Chondrocyte (in vitro differentiated cells): ENCODE results near the gene ONECUT3. TPM values are rescaled to one million over a fixed set of nuclear protein-coding genes. Genes with fewer than 3 reads are reported as not detected.

ENCODE experiments used
- DNase-seq: peaks from one replicate; pipeline ENCODE4 v3.0.0; 2021; ENCODE audit warnings: mixed read lengths, low spot score
- H3K27ac Mint-ChIP-seq: one replicate; pipeline ENCODE4 v1.8.0; 2021; ENCODE audit warnings: mild to moderate bottlenecking, moderate library complexity, mixed read lengths; ENCODE audit not compliant: unreplicated experiment
- H3K27me3 Mint-ChIP-seq: 2 replicates; pipeline ENCODE4 v1.8.0; 2021; ENCODE audit warnings: low read depth, mixed read lengths
- H3K36me3 Mint-ChIP-seq: 2 replicates; pipeline ENCODE4 v1.8.0; 2021; ENCODE audit warnings: low read depth, mixed read lengths
- H3K4me1 Mint-ChIP-seq: 2 replicates; pipeline ENCODE4 v1.8.0; 2021; ENCODE audit warnings: low read depth, mild to moderate bottlenecking, mixed read lengths
- H3K4me3 Mint-ChIP-seq: one replicate; pipeline ENCODE4 v1.8.0; 2021; ENCODE audit warnings: mild to moderate bottlenecking, moderate library complexity, mixed read lengths; ENCODE audit not compliant: unreplicated experiment
- H3K9me3 Mint-ChIP-seq: 2 replicates; pipeline ENCODE4 v1.8.0; 2021; ENCODE audit warnings: low read depth, mixed read lengths
- total RNA-seq: library from RNA; stranded (reverse); gene quantifications from 3 replicates; pipeline ENCODE4 v1.2.1, GENCODE V29; 2021
- TF ChIP-seq, protein P1 (sequence below): fragments of 200-600 bp; sonication (generic); IDR thresholded peaks from 2 replicates; pipeline ENCODE4 v1.5.0; 2021; ENCODE audit warnings: antibody characterized with exemption, mild to moderate bottlenecking, moderate library complexity

The ONECUT3 gene
- total RNA-seq, 1 donor from 2014 or later, result not detected

DNA sequence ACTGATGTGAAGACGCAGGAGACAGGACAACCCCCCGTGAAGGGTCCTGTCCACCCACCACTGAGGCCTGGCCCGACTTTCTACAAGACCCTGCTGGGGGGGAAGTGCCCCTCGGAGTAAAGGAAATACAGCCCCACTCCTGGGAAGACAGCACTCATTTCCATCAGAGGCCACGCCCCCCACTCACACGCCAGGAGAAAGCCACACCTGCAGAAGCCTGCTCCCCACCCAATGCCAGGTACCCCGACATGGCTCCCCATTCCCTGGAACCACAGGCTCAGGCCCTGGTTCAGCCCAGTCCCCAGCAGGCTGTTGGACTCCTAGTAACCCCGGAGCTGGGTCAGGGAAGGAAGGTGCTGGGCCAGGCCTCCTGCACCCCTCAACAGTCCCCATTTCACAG lies 69.7 kb downstream of the ONECUT3 start:
- Mint-ChIP-seq H3K27ac (no peak overlapping the region), H3K9me3 (no peaks in the 10 kb centered on the region), H3K27me3 (no peaks in the 10 kb centered on the region), H3K4me1 (peaks cover 5% of the 10 kb centered on the region), H3K4me3 (no peak overlapping the region), H3K36me3 (peaks cover 10% of the 10 kb centered on the region)
- TF ChIP-seq, protein P1, sequence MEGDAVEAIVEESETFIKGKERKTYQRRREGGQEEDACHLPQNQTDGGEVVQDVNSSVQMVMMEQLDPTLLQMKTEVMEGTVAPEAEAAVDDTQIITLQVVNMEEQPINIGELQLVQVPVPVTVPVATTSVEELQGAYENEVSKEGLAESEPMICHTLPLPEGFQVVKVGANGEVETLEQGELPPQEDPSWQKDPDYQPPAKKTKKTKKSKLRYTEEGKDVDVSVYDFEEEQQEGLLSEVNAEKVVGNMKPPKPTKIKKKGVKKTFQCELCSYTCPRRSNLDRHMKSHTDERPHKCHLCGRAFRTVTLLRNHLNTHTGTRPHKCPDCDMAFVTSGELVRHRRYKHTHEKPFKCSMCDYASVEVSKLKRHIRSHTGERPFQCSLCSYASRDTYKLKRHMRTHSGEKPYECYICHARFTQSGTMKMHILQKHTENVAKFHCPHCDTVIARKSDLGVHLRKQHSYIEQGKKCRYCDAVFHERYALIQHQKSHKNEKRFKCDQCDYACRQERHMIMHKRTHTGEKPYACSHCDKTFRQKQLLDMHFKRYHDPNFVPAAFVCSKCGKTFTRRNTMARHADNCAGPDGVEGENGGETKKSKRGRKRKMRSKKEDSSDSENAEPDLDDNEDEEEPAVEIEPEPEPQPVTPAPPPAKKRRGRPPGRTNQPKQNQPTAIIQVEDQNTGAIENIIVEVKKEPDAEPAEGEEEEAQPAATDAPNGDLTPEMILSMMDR, result no peak
- DNase-seq, result no peak

DNA sequence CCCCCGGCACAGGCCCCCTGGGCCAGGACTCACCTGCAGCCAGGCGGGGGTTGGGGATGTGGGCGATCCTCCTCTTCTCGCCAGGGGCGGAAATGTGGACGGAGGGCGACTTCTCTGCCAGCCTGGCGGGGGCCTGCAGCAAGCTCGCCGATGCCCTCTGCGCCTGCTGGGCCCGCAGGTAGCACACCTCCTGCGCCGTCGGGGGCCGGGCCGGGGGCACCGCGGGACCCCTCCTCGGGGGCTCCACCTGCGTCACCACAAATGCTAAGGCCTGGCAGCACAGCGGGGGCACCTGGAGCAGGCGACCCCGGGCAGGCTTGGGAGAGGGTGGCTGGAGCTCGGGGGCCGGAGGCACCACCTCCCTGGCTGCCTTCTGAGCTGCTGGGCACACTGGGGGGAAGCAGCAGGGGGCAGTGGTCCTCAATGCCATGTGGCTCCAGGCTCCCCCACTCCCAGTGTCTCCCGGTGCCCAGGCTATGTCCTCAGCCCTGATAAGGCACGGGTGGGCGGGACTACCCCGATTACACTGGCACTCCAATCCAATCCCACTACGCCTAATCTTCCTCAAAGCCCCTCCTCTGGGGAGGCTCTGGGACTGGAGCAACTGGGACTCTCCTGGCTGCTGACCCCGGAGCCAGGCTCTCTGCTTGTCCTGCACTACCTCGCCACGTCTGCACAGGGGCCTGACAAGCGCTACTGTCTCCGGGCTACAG lies 70.4 kb downstream of the ONECUT3 start:
- Mint-ChIP-seq H3K9me3 (no peaks in the 10 kb centered on the region), H3K4me1 (peaks cover 5% of the 10 kb centered on the region), H3K4me3 (no peak overlapping the region), H3K27ac (no peak overlapping the region), H3K27me3 (no peaks in the 10 kb centered on the region), H3K36me3 (peaks cover 8% of the 10 kb centered on the region)
- TF ChIP-seq, protein P1, result no peak
- no peak for DNase-seq

DNA sequence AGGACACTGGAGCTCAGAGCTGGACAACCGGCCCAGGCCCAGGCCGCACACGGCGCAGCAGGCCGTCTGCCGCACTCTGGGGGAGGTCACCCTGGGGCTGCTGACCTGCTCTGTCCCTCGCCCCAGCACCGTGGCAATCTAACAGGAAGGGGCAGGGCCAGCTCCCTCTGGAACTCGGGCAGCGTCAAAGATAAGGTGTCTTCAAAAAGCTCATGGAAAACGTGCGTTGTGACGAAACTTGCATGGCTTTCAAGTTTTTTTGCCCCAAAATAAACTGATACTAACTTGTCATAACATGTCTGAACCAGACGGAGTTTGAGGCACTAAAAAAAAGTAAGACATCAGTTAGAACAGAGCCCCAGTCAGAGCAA lies 70.9 kb downstream of the ONECUT3 start:
- no peaks in the 10 kb centered on the region for H3K9me3 Mint-ChIP-seq
- H3K36me3 Mint-ChIP-seq, result peaks cover 8% of the 10 kb centered on the region
- H3K4me3 Mint-ChIP-seq, result no peak overlapping the region
- peaks cover 5% of the 10 kb centered on the region for H3K4me1 Mint-ChIP-seq
- TF ChIP-seq, protein P1, result no peak
- no peak overlapping the region for H3K27ac Mint-ChIP-seq
- DNase-seq, result no peak
- no peaks in the 10 kb centered on the region for H3K27me3 Mint-ChIP-seq

DNA sequence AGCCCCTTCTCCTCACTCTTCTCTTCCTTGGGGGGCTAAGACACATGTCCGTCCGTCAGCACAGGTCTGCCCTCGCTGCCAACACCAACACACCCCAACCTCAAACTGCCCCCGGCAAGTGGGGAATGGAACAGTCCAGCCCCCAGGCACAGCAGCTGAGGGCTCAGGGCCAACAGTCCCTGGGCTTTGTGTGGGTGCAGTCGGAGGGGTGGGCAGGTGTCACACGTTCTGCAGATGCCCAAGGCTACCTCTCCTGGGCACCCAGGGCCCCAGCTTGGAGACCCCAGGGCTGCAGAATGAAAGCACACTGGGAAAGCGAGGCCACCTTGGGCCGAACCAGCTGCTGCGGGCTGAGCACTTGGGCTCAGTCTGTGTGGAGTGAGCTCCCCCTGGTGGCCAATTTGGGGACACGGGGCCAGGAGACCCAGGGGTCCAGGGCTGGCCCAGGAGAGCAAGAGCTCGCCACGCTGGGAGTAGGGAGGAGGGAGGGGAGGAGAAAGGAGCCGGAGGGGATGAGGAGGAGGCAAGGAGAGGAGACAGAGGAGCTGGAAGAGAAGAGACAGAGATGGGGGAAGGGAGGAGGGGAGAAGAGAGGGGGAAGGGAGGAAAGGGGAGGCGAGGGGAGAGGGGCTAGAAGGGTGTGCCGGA lies 72.7 kb downstream of the ONECUT3 start:
- DNase-seq, result no peak
- Mint-ChIP-seq H3K27me3 (no peaks in the 10 kb centered on the region), H3K27ac (no peak overlapping the region), H3K36me3 (peaks cover 6% of the 10 kb centered on the region), H3K9me3 (no peaks in the 10 kb centered on the region), H3K4me1 (peaks cover 5% of the 10 kb centered on the region), H3K4me3 (no peak overlapping the region)
- TF ChIP-seq, protein P1, result peak; percentile 90

DNA sequence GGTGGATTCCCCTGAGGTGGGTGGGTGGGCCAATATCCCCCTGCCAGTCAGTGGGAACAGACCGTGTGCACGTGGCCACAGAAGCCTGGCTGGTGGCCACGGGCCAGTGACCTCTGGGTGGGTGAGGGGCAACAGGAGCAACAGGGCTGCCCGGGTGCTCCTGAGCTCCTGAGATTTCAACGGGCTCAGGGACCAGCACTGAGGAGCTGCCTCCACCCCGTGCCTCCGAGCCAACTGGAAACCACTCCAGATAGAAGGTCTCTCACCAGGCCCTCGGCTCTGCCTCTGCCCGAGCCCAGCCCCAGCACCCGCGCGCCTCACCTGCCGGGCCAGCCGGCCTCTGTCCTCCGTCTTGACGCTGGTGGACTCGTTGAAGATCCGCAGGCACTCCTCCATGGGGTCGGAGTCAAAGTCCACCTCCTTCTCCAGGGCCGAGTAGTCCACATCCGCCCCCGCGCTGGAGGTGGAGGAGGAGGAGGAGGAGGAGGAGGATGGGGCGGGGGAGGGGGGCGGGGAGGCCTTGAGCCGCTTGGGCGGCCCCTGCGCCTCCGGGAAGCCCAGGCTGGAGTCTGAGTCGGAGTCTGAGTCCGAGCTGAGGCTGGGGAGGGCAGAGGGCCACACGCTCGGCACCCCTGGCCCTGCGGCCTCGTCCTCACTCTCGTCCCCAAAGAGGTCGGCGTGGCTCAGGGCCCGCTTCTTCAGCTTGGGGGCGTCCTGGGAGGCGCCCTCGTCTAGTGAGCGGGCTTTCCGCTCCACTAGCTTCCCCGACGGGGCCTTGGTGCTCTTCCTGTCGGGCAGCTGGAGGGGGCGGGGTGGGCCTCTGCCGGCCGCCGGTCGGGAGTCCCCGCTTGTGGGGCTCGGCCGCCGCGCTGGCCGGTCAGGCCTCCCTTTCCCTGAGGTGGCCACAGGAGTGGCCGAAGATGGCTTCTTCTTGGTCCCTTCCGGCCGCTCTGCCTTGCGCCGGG lies 73.5 kb downstream of the ONECUT3 start:
- no peaks in the 10 kb centered on the region for H3K27me3 Mint-ChIP-seq
- TF ChIP-seq, protein P1, result peak; percentile 18
- H3K27ac Mint-ChIP-seq, result no peak overlapping the region
- peaks cover 6% of the 10 kb centered on the region for H3K36me3 Mint-ChIP-seq
- no peak for DNase-seq
- H3K4me3 Mint-ChIP-seq, result no peak overlapping the region
- H3K4me1 Mint-ChIP-seq, result peaks cover 5% of the 10 kb centered on the region
- H3K9me3 Mint-ChIP-seq, result no peaks in the 10 kb centered on the region
